IMR-90 (cell line): ENCODE results near the gene NLGN1.

ENCODE experiments used
- CTCF ChIP-seq: conservative IDR thresholded peaks from 2 replicates; pipeline ENCODE4 v1.5.1; 2012; ENCODE audit warnings: mild to moderate bottlenecking, low read depth, low read length, improper control_type of control experiment
- ELK1 ChIP-seq: fragments of 150-350 bp; IDR thresholded peaks from 2 replicates; pipeline ENCODE4 v1.6.1; 2016; ENCODE audit warnings: low read depth, mild to moderate bottlenecking, low read length, moderate library complexity, borderline replicate concordance
- FOS ChIP-seq: fragments of 150-350 bp; IDR thresholded peaks from 2 replicates; pipeline ENCODE4 v1.6.1; 2016; ENCODE audit warnings: low read depth, low read length
- MXI1 ChIP-seq: IDR thresholded peaks from 2 replicates; pipeline ENCODE4 v1.6.1; 2012; ENCODE audit warnings: low read depth, mild to moderate bottlenecking, low read length, moderate library complexity, borderline replicate concordance
- POLR2A ChIP-seq: IDR thresholded peaks from 2 replicates; pipeline ENCODE4 v1.6.1; 2012; ENCODE audit warnings: mild to moderate bottlenecking, low read depth, low read length

- TF ChIP-seq MXI1 (no peak), CTCF (no peak), POLR2A (no peak), ELK1 (no peak), FOS (no peak)
These were observed 670.5 kb downstream of the NLGN1 start for GRCh38 chr3:174068035-174068434.
